Subcutaneous abdominal adipose tissue (tissue), 5 donors: ENCODE measurements around the gene DEFB129.
"Not testable (repeated sequence)": the region's sequence is repeated elsewhere in the genome, so short reads cannot be mapped to it uniquely, and the experiment has no call there.

Experiments used
- H3K27ac ChIP-seq: one replicate; pipeline ENCODE4 v1.7.0; 2013; ENCODE audit warnings: low read depth, mild to moderate bottlenecking, inconsistent platforms, low read length, moderate library complexity
- H3K27me3 ChIP-seq, 5 donors: one replicate each; pipeline ENCODE4 v1.7.0; 2013; ENCODE audit warnings: low read length in 5 of 5, inconsistent platforms in 1 of 5; ENCODE audit not compliant: control insufficient read depth in 5 of 5, insufficient read depth in 4 of 5
- H3K36me3 ChIP-seq, 5 donors: one replicate each; pipeline ENCODE4 v1.7.0; 2013; ENCODE audit warnings: low read length in 5 of 5; ENCODE audit not compliant: control insufficient read depth in 5 of 5, insufficient read depth in 5 of 5
- H3K4me1 ChIP-seq, 5 donors: one replicate each; pipeline ENCODE4 v1.7.0; 2013; ENCODE audit warnings: low read length in 5 of 5, mild to moderate bottlenecking in 3 of 5, moderate library complexity in 1 of 5; ENCODE audit not compliant: control insufficient read depth in 5 of 5, insufficient read depth in 5 of 5
- H3K4me3 ChIP-seq, 5 donors: one replicate each; pipeline ENCODE4 v1.7.0; 2013; ENCODE audit warnings: low read length in 5 of 5, low read depth in 1 of 5
- H3K9ac ChIP-seq, 5 donors: one replicate each; pipeline ENCODE4 v1.7.0; 2013; ENCODE audit warnings: low read length in 5 of 5, mild to moderate bottlenecking in 4 of 5, moderate library complexity in 3 of 5
- H3K9me3 ChIP-seq, 5 donors: one replicate each; pipeline ENCODE4 v1.7.0; 2013; ENCODE audit warnings: low read length in 5 of 5; ENCODE audit not compliant: control insufficient read depth in 5 of 5
- donor health status: healthy.
- donor health status: healthy.
- donor health status: healthy.
- donor health status: healthy.
- donor health status: healthy.

DEFB129 gene

GRCh38 chr20:215796-216195 is 11.3 kb upstream of the DEFB129 start:
- H3K4me1 ChIP-seq: no peaks in the 10 kb centered on the region
- no peaks in the 10 kb centered on the region for H3K36me3 ChIP-seq
- H3K27me3 ChIP-seq: peaks cover 0 to 9% (median 2%) of the 10 kb centered on the region in 5 donors
- H3K27ac ChIP-seq: no peak overlapping the region
- H3K4me3 ChIP-seq: no peak overlapping the region
- H3K9me3 ChIP-seq: no peaks in the 10 kb centered on the region
- H3K9ac ChIP-seq: no peak overlapping the region

- Histone ChIP-seq H3K27me3 (peaks cover 0 to 9% (median 2%) of the 10 kb centered on the region in 5 donors), H3K4me1 (no peaks in the 10 kb centered on the region), H3K9me3 (no peaks in the 10 kb centered on the region), H3K4me3 (no peak overlapping the region), H3K9ac (no peak overlapping the region), H3K27ac (no peak overlapping the region), H3K36me3 (no peaks in the 10 kb centered on the region)
Measured at GRCh38 chr20:217266-217665, 9.8 kb upstream of the DEFB129 start.

- H3K9me3 ChIP-seq: no peaks in the 10 kb centered on the region
- no peak overlapping the region for H3K4me3 ChIP-seq
- H3K27me3 ChIP-seq: peaks cover 0 to 9% (median 2%) of the 10 kb centered on the region in 5 donors
- H3K27ac ChIP-seq: no peak overlapping the region
- H3K36me3 ChIP-seq: no peaks in the 10 kb centered on the region
- H3K4me1 ChIP-seq: no peaks in the 10 kb centered on the region
- no peak overlapping the region for H3K9ac ChIP-seq
Measured at GRCh38 chr20:219290-220115, 7.6 kb upstream of the DEFB129 start.

- no peaks in the 10 kb centered on the region for H3K4me1 ChIP-seq
- peaks cover 0 to 9% (median 2%) of the 10 kb centered on the region in 5 donors for H3K27me3 ChIP-seq
- H3K9ac ChIP-seq: no peak overlapping the region
- H3K36me3 ChIP-seq: no peaks in the 10 kb centered on the region
- no peak overlapping the region for H3K27ac ChIP-seq
- no peaks in the 10 kb centered on the region for H3K9me3 ChIP-seq
- H3K4me3 ChIP-seq: no peak overlapping the region
Measured at GRCh38 chr20:221258-221830, 5.7 kb upstream of the DEFB129 start.

- H3K27me3 ChIP-seq, H3K27ac ChIP-seq, H3K9ac ChIP-seq, H3K36me3 ChIP-seq, H3K4me1 ChIP-seq, H3K9me3 ChIP-seq, H3K4me3 ChIP-seq: not testable (repeated sequence)
Measured at GRCh38 chr20:225879-226278, 1.2 kb upstream of the DEFB129 start.

GRCh38 chr20:227439-228105 is 514 bp downstream of the DEFB129 start:
- Histone ChIP-seq H3K9ac (no peak overlapping the region), H3K4me3 (no peak overlapping the region), H3K9me3 (no peaks in the 10 kb centered on the region), H3K27ac (no peak overlapping the region), H3K36me3 (no peaks in the 10 kb centered on the region), H3K27me3 (no peaks in the 10 kb centered on the region), H3K4me1 (no peaks in the 10 kb centered on the region)

- Histone ChIP-seq H3K4me1 (peaks cover 3 to 33% (median 22%) of the 10 kb centered on the region in 5 donors), H3K36me3 (no peaks in the 10 kb centered on the region), H3K9me3 (no peaks in the 10 kb centered on the region), H3K27me3 (no peaks in the 10 kb centered on the region), H3K27ac (no peak overlapping the region), H3K9ac (peak overlapping the region in 1 of 5 donors; percentile 19), H3K4me3 (no peak overlapping the region)
Measured at GRCh38 chr20:235891-236290, 8.8 kb downstream of the DEFB129 start.

GRCh38 chr20:237489-237888 is 10.4 kb downstream of the DEFB129 start:
- Histone ChIP-seq H3K36me3 (no peaks in the 10 kb centered on the region), H3K4me3 (peak overlapping the region in 2 of 5 donors; percentile 12 to 22), H3K27ac (peak overlapping the region; percentile 60), H3K9ac (peak overlapping the region in 1 of 5 donors; percentile 14), H3K4me1 (peaks cover 3 to 33% (median 22%) of the 10 kb centered on the region in 5 donors), H3K9me3 (no peaks in the 10 kb centered on the region), H3K27me3 (no peaks in the 10 kb centered on the region)

- H3K9ac ChIP-seq: peak overlapping the region in 1 of 5 donors; percentile 14
- H3K27ac ChIP-seq: peak overlapping the region; percentile 60
- H3K9me3 ChIP-seq: no peaks in the 10 kb centered on the region
- H3K4me3 ChIP-seq: peak overlapping the region in 2 of 5 donors; percentile 12 to 22
- H3K4me1 ChIP-seq: peaks cover 3 to 33% (median 22%) of the 10 kb centered on the region in 5 donors
- H3K36me3 ChIP-seq: no peaks in the 10 kb centered on the region
- no peaks in the 10 kb centered on the region for H3K27me3 ChIP-seq
Measured at GRCh38 chr20:237929-238328, 10.9 kb downstream of the DEFB129 start.

- Histone ChIP-seq H3K4me3 (no peak overlapping the region), H3K36me3 (no peaks in the 10 kb centered on the region), H3K27me3 (no peaks in the 10 kb centered on the region), H3K9ac (no peak overlapping the region), H3K4me1 (peaks cover 0 to 13% (median 5%) of the 10 kb centered on the region in 5 donors), H3K27ac (no peak overlapping the region), H3K9me3 (peaks cover 0 to 6% (median 0%) of the 10 kb centered on the region in 5 donors)
Measured at GRCh38 chr20:242905-243304, 15.8 kb downstream of the DEFB129 start.
